Right lobe of liver (tissue), 4 donors: ENCODE data around the gene WDR27.

Experiments
- POLR2A ChIP-seq: fragments of 450-650 bp; IDR thresholded peaks from one replicate; pipeline ENCODE4 v1.6.1; 2017; ENCODE audit warnings: antibody characterized with exemption, mild to moderate bottlenecking
- TF ChIP-seq, protein P1 (sequence below), 4 donors: fragments of 200-600 bp in 3 of 4; fragments of 450-650 bp in 1 of 4; IDR thresholded peaks; one replicate each; pipeline versions ENCODE4 v1.5.1 to v1.8.0; 2016 to 2022; ENCODE audit warnings: antibody characterized with exemption in 4 of 4, mild to moderate bottlenecking in 2 of 4
- donor health status: DM: no; HTN: no; CAD: no.
- donor health status: DM: no; HTN: no; CAD: no.
- donor health status: DM: no; HTN: yes; CAD: no.

DNA sequence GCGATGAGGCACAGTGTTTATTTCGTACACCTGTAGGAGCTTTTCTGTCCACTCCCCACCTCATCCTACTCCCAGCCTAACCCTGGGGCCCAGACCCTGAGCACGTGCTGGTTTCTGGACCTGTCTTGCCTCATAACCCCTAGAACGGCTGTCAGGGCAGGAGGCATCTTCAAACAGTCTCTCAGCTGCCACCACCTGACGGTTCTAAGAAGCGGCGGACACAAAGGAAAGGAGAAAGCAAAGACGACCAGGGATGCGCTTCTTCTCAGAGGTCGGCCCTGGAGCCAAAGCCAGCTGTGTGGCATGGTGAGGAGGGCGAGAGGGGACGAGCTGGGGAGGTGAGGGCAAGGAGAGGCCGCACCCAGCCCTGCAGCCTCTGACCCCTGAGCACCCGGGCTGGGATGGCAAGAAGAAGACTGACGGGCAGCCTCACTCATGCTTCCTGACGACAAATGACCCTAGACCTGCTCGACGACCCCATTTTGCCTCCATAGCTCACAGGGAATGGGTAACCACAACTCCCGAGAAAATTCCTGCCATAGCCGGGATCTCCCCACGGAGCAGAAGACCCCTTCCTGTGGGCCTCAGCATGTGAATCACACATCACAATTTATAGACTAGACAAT lies 62.1 kb downstream of the WDR27 start:
- no peak for TF ChIP-seq POLR2A
- TF ChIP-seq, protein P1, sequence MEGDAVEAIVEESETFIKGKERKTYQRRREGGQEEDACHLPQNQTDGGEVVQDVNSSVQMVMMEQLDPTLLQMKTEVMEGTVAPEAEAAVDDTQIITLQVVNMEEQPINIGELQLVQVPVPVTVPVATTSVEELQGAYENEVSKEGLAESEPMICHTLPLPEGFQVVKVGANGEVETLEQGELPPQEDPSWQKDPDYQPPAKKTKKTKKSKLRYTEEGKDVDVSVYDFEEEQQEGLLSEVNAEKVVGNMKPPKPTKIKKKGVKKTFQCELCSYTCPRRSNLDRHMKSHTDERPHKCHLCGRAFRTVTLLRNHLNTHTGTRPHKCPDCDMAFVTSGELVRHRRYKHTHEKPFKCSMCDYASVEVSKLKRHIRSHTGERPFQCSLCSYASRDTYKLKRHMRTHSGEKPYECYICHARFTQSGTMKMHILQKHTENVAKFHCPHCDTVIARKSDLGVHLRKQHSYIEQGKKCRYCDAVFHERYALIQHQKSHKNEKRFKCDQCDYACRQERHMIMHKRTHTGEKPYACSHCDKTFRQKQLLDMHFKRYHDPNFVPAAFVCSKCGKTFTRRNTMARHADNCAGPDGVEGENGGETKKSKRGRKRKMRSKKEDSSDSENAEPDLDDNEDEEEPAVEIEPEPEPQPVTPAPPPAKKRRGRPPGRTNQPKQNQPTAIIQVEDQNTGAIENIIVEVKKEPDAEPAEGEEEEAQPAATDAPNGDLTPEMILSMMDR (IDR thresholded peaks at IDR 0.05) = no peak
